Measurements from ENCODE around the gene LDLRAD4. TPM values are rescaled to one million over a fixed set of nuclear protein-coding genes. Genes with fewer than 3 reads are reported as not detected.

Gene LDLRAD4
- total RNA-seq, 1 experiment from 2014 or later = 1.7 TPM

- Histone ChIP-seq H3K4me3 (no peak overlapping the region), H3K36me3 (ENCODE audit: low read depth) (no peaks in the 10 kb centered on the region), H3F3A (ENCODE audit: insufficient read depth, low read depth) (no peaks in the 10 kb centered on the region), H3K4me1 (replicated peaks; ENCODE audit: insufficient read depth) (no peaks in the 10 kb centered on the region), H2AFZ (no peak overlapping the region), H3K9me2 (ENCODE audit: insufficient read depth) (no peaks in the 10 kb centered on the region), H4K20me1 (ENCODE audit: insufficient read depth) (no peaks in the 10 kb centered on the region), H3K9me3 (ENCODE audit: insufficient read depth, low read depth) (no peaks in the 10 kb centered on the region), H3K27me3 (ENCODE audit: insufficient read depth, low read depth) (peaks cover 79% of the 10 kb centered on the region), H3K27ac (no peak overlapping the region), H3K4me2 (no peak overlapping the region), H3K79me2 (ENCODE audit: low read depth) (no peaks in the 10 kb centered on the region)
- ChIA-PET POLR2A (ENCODE audit: unreplicated experiment) (no interaction called here), CTCF (no interaction called here)
- intact Hi-C loops (cut with micrococcal nuclease; ENCODE audit: unreplicated experiment) = no loop called here
- no peak for DNase-seq
- no peak for TF ChIP-seq EZH2 (IDR thresholded peaks at IDR 0.05; ENCODE audit: low read depth)
- TF ChIP-seq, protein P1, sequence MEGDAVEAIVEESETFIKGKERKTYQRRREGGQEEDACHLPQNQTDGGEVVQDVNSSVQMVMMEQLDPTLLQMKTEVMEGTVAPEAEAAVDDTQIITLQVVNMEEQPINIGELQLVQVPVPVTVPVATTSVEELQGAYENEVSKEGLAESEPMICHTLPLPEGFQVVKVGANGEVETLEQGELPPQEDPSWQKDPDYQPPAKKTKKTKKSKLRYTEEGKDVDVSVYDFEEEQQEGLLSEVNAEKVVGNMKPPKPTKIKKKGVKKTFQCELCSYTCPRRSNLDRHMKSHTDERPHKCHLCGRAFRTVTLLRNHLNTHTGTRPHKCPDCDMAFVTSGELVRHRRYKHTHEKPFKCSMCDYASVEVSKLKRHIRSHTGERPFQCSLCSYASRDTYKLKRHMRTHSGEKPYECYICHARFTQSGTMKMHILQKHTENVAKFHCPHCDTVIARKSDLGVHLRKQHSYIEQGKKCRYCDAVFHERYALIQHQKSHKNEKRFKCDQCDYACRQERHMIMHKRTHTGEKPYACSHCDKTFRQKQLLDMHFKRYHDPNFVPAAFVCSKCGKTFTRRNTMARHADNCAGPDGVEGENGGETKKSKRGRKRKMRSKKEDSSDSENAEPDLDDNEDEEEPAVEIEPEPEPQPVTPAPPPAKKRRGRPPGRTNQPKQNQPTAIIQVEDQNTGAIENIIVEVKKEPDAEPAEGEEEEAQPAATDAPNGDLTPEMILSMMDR (conservative IDR thresholded peaks at IDR 0.05) = no peak
- BruUV-seq (replicated peaks) = no TSS peak
Observed at GRCh38 chr18:13295894-13296293, 77.3 kb downstream of the LDLRAD4 start.

DNA sequence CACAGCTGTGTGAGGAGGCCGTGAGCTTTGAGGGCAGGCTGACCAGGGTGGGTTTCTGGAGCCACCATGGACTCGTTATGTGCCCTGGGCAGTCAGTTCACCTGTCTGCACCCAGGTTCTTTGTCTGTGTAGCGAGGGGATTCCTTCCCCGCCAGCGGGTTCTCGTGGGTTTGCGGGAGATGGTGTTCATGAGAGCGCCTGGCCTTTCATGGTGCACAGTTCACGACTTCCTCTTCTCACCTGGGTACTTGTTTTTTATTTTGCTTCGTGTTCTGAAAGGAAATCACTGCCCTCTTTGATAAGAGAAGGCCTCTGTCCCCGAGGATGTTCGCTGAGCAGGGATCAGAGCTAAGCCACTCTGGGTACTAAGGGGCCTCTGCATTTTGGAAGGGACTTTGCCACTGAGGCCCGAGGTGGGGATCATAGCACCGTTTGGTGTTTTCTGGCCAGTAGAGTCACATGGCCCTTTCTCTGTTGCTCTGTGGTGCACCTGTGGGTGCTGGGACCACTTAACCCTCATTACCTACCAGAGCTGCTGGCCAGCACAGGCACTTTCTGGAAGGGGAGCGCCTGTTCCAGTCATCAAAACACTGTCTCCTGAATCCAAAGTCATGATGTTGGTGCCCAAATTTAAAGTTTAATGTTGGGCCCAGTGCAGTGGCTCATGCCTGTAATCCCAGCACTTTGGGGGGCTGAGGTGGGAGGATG is 78.5 kb downstream of the LDLRAD4 start:
- POLR2A ChIA-PET (ENCODE audit: unreplicated experiment) = no interaction called here
- H4K20me1 ChIP-seq (ENCODE audit: insufficient read depth) = no peaks in the 10 kb centered on the region
- H3F3A ChIP-seq (ENCODE audit: insufficient read depth, low read depth) = no peaks in the 10 kb centered on the region
- intact Hi-C loops (cut with micrococcal nuclease; ENCODE audit: unreplicated experiment) = no loop called here
- no peak for DNase-seq
- H3K27ac ChIP-seq = no peak overlapping the region
- CTCF ChIA-PET = no interaction called here
- H3K4me2 ChIP-seq = no peak overlapping the region
- H3K36me3 ChIP-seq (ENCODE audit: low read depth) = no peaks in the 10 kb centered on the region
- H3K9me3 ChIP-seq (ENCODE audit: insufficient read depth, low read depth) = no peaks in the 10 kb centered on the region
- TF ChIP-seq, protein P1 (conservative IDR thresholded peaks at IDR 0.05) = no peak
- TF ChIP-seq EZH2 (IDR thresholded peaks at IDR 0.05; ENCODE audit: low read depth) = no peak
- H2AFZ ChIP-seq = no peak overlapping the region
- H3K27me3 ChIP-seq (ENCODE audit: insufficient read depth, low read depth) = peaks cover 77% of the 10 kb centered on the region
- H3K4me3 ChIP-seq = no peak overlapping the region
- no TSS peak for BruUV-seq (replicated peaks)
- no peaks in the 10 kb centered on the region for H3K4me1 ChIP-seq (replicated peaks; ENCODE audit: insufficient read depth)
- no peaks in the 10 kb centered on the region for H3K9me2 ChIP-seq (ENCODE audit: insufficient read depth)
- no peaks in the 10 kb centered on the region for H3K79me2 ChIP-seq (ENCODE audit: low read depth)

DNA sequence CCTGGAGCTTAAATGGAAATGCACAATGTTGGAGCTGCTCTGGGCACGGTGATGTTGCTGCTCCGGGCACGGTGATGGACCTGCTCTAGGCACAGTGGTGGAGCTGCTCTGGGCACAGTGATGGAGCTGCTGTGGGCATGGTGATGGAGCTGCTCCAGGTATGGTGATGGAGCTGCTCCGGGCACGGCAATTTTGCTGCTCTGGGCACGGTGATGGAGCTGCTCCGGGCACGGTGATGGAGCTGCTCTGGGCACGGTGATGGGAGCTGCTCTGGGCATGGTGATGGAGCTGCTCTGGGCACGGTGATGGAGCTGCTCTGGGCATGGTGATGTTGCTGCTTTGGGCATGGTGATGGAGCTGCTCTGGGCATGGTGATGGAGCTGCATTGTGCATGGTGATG is 79.7 kb downstream of the LDLRAD4 start:
- intact Hi-C loops (cut with micrococcal nuclease; ENCODE audit: unreplicated experiment) = no loop called here
- Histone ChIP-seq H2AFZ (no peak overlapping the region), H3K9me3 (ENCODE audit: insufficient read depth, low read depth) (no peaks in the 10 kb centered on the region), H4K20me1 (ENCODE audit: insufficient read depth) (no peaks in the 10 kb centered on the region), H3K9me2 (ENCODE audit: insufficient read depth) (no peaks in the 10 kb centered on the region), H3K36me3 (ENCODE audit: low read depth) (no peaks in the 10 kb centered on the region), H3K4me3 (no peak overlapping the region), H3F3A (ENCODE audit: insufficient read depth, low read depth) (no peaks in the 10 kb centered on the region), H3K4me1 (replicated peaks; ENCODE audit: insufficient read depth) (no peaks in the 10 kb centered on the region), H3K27ac (no peak overlapping the region), H3K79me2 (ENCODE audit: low read depth) (no peaks in the 10 kb centered on the region), H3K27me3 (ENCODE audit: insufficient read depth, low read depth) (peaks cover 76% of the 10 kb centered on the region), H3K4me2 (no peak overlapping the region)
- DNase-seq = no peak
- TF ChIP-seq, protein P1 (conservative IDR thresholded peaks at IDR 0.05) = no peak
- no peak for TF ChIP-seq EZH2 (IDR thresholded peaks at IDR 0.05; ENCODE audit: low read depth)
- ChIA-PET CTCF (interaction anchor here (0.6 kb wide), 1 partner anchor 90 kb away, joined by 4 read pairs; no protein-coding TSS in a partner anchor), POLR2A (ENCODE audit: unreplicated experiment) (no interaction called here)
- no TSS peak for BruUV-seq (replicated peaks)

Data from PC-9 (cell line).